ENCODE measurements around the gene CMSS1.

The CMSS1 gene

GRCh38 chr3:99810403-99810802, 7.3 kb upstream of the CMSS1 start:
- no peak overlapping the region for H2BK5ac ChIP-seq (ENCODE audit: low read depth, low read length, poor library complexity)
- peaks cover 2% of the 10 kb centered on the region for H3K27me3 ChIP-seq (ENCODE audit: insufficient read depth, low read length)
- H3K23ac ChIP-seq (ENCODE audit: low read length): no peak overlapping the region
- no peak overlapping the region for H2AK5ac ChIP-seq (ENCODE audit: low read length)
- no peak overlapping the region for H4K91ac ChIP-seq (ENCODE audit: low read depth, low read length)
- H3K9me3 ChIP-seq (ENCODE audit: insufficient read depth, low read depth, low read length): no peaks in the 10 kb centered on the region
- no peak overlapping the region for H2BK12ac ChIP-seq (ENCODE audit: low read length)
- no CpG with 5 or more reads among the region's 1 CpG for WGBS (ENCODE audit: extremely low coverage, insufficient coverage, insufficient read length)
- H3K18ac ChIP-seq (ENCODE audit: low read length): no peak overlapping the region
- no peaks in the 10 kb centered on the region for H3K36me3 ChIP-seq (ENCODE audit: control insufficient read depth in 1 of 2, insufficient read depth in 2 of 2, low read length in 2 of 2)
- H3K4me2 ChIP-seq (ENCODE audit: low read length): no peak overlapping the region
- no peaks in the 10 kb centered on the region for H3K4me1 ChIP-seq (ENCODE audit: control insufficient read depth in 1 of 2, insufficient read depth in 2 of 2, low read length in 2 of 2)
- no peak overlapping the region for H4K8ac ChIP-seq (ENCODE audit: low read depth, low read length)
- no peak for DNase-seq
- H3K4me3 ChIP-seq (ENCODE audit: low read depth, low read length): no peak overlapping the region
- no peak overlapping the region for H3K4ac ChIP-seq (ENCODE audit: low read depth, low read length)
- H4K12ac ChIP-seq (ENCODE audit: low read depth, low read length): no peak overlapping the region
- no peak overlapping the region for H3K9ac ChIP-seq (ENCODE audit: low read length)
- H2AFZ ChIP-seq (ENCODE audit: insufficient read depth, low read length, poor library complexity): no peak overlapping the region
- no peak overlapping the region for H3K14ac ChIP-seq (ENCODE audit: low read length)
- no peak overlapping the region for H2BK120ac ChIP-seq (ENCODE audit: insufficient read depth, low read length, poor library complexity)
- no peaks in the 10 kb centered on the region for H3K79me1 ChIP-seq (ENCODE audit: low read length)
- H3K27ac ChIP-seq (ENCODE audit: low read depth, low read length): no peak overlapping the region
- H3K79me2 ChIP-seq (ENCODE audit: control insufficient read depth, insufficient read depth, low read length, poor library complexity): no peaks in the 10 kb centered on the region

GRCh38 chr3:99817047-99817436, 620 bp upstream of the CMSS1 start:
- peaks cover 2% of the 10 kb centered on the region for H3K27me3 ChIP-seq (ENCODE audit: insufficient read depth, low read length)
- peak; percentile 17 to 46 for DNase-seq
- WGBS (ENCODE audit: extremely low coverage, insufficient coverage, insufficient read length): no CpG with 5 or more reads among the region's 15 CpGs

DNA sequence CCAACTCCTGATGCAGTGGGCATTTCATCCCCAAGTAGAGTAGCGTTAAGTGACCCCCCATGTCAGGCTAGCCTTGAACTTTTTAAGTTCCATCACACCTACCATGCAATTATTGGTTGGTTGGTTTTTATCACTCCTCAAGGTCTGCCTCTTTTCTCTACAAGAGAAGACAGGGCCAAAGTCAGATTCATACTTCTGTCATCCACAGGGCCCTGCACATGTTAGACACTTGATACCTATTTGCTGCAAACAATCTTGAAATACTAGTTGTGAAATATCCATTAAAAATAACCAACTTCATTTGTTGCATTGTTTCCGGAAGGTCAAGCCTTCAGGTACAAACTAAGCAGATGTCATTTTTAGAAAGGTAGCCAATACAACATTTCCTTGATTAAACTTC, 1.2 kb downstream of the CMSS1 start:
- Histone ChIP-seq H3K4ac (ENCODE audit: low read depth, low read length) (no peak overlapping the region), H3K36me3 (ENCODE audit: control insufficient read depth in 1 of 2, insufficient read depth in 2 of 2, low read length in 2 of 2) (no peaks in the 10 kb centered on the region), H3K4me3 (ENCODE audit: low read depth, low read length) (no peak overlapping the region), H2AFZ (ENCODE audit: insufficient read depth, low read length, poor library complexity) (no peak overlapping the region), H3K79me2 (ENCODE audit: control insufficient read depth, insufficient read depth, low read length, poor library complexity) (no peaks in the 10 kb centered on the region), H3K79me1 (ENCODE audit: low read length) (peaks cover 5% of the 10 kb centered on the region), H3K27ac (ENCODE audit: low read depth, low read length) (no peak overlapping the region), H2BK5ac (ENCODE audit: low read depth, low read length, poor library complexity) (no peak overlapping the region), H2AK5ac (ENCODE audit: low read length) (no peak overlapping the region), H2BK12ac (ENCODE audit: low read length) (no peak overlapping the region), H4K8ac (ENCODE audit: low read depth, low read length) (no peak overlapping the region), H4K12ac (ENCODE audit: low read depth, low read length) (no peak overlapping the region), H3K27me3 (ENCODE audit: insufficient read depth, low read length) (peaks cover 2% of the 10 kb centered on the region), H3K23ac (ENCODE audit: low read length) (no peak overlapping the region), H3K4me2 (ENCODE audit: low read length) (no peak overlapping the region), H3K9ac (ENCODE audit: low read length) (no peak overlapping the region), H3K9me3 (ENCODE audit: insufficient read depth, low read depth, low read length) (no peaks in the 10 kb centered on the region), H3K4me1 (ENCODE audit: control insufficient read depth in 1 of 2, insufficient read depth in 2 of 2, low read length in 2 of 2) (peaks cover 0 to 2% of the 10 kb centered on the region in 2 experiments), H3K14ac (ENCODE audit: low read length) (no peak overlapping the region), H3K18ac (ENCODE audit: low read length) (no peak overlapping the region), H4K91ac (ENCODE audit: low read depth, low read length) (no peak overlapping the region), H2BK120ac (ENCODE audit: insufficient read depth, low read length, poor library complexity) (no peak overlapping the region)
- WGBS (ENCODE audit: extremely low coverage, insufficient coverage, insufficient read length): no CpG with 5 or more reads among the region's 2 CpGs
- no peak for DNase-seq

More at GRCh38 chr3:99817047-99817436, 620 bp upstream of the CMSS1 start:
- Histone ChIP-seq H3K18ac (ENCODE audit: low read length) (no peak overlapping the region), H4K12ac (ENCODE audit: low read depth, low read length) (peak overlapping the region; percentile 59), H2BK5ac (ENCODE audit: low read depth, low read length, poor library complexity) (no peak overlapping the region), H2AFZ (ENCODE audit: insufficient read depth, low read length, poor library complexity) (peak overlapping the region; percentile 69), H3K4me1 (ENCODE audit: control insufficient read depth in 1 of 2, insufficient read depth in 2 of 2, low read length in 2 of 2) (peaks cover 0 to 2% of the 10 kb centered on the region in 2 experiments), H3K79me2 (ENCODE audit: control insufficient read depth, insufficient read depth, low read length, poor library complexity) (no peaks in the 10 kb centered on the region), H3K23ac (ENCODE audit: low read length) (no peak overlapping the region), H3K9me3 (ENCODE audit: insufficient read depth, low read depth, low read length) (no peaks in the 10 kb centered on the region), H2BK12ac (ENCODE audit: low read length) (no peak overlapping the region), H3K4me2 (ENCODE audit: low read length) (peak overlapping the region; percentile 92), H2AK5ac (ENCODE audit: low read length) (no peak overlapping the region), H2BK120ac (ENCODE audit: insufficient read depth, low read length, poor library complexity) (no peak overlapping the region), H3K4me3 (ENCODE audit: low read depth, low read length) (peak overlapping the region; percentile 65), H3K79me1 (ENCODE audit: low read length) (peaks cover 5% of the 10 kb centered on the region), H3K9ac (ENCODE audit: low read length) (peak overlapping the region; percentile 35), H3K27ac (ENCODE audit: low read depth, low read length) (no peak overlapping the region), H4K91ac (ENCODE audit: low read depth, low read length) (no peak overlapping the region), H3K14ac (ENCODE audit: low read length) (no peak overlapping the region), H3K4ac (ENCODE audit: low read depth, low read length) (no peak overlapping the region), H3K36me3 (ENCODE audit: control insufficient read depth in 1 of 2, insufficient read depth in 2 of 2, low read length in 2 of 2) (no peaks in the 10 kb centered on the region), H4K8ac (ENCODE audit: low read depth, low read length) (peak overlapping the region; percentile 73)

- no peak overlapping the region for H4K91ac ChIP-seq (ENCODE audit: low read depth, low read length)
- no CpG with 5 or more reads among the region's 14 CpGs for WGBS (ENCODE audit: extremely low coverage, insufficient coverage, insufficient read length)
These were observed 6.4 kb downstream of the CMSS1 start for GRCh38 chr3:99823723-99824711.

More at GRCh38 chr3:99823723-99824711, 6.4 kb downstream of the CMSS1 start:
- Histone ChIP-seq H2BK5ac (ENCODE audit: low read depth, low read length, poor library complexity) (no peak overlapping the region), H2BK12ac (ENCODE audit: low read length) (no peak overlapping the region), H3K27me3 (ENCODE audit: insufficient read depth, low read length) (no peaks in the 10 kb centered on the region), H3K4me3 (ENCODE audit: low read depth, low read length) (no peak overlapping the region), H2BK120ac (ENCODE audit: insufficient read depth, low read length, poor library complexity) (no peak overlapping the region), H3K9ac (ENCODE audit: low read length) (no peak overlapping the region), H3K4me2 (ENCODE audit: low read length) (no peak overlapping the region), H3K27ac (ENCODE audit: low read depth, low read length) (no peak overlapping the region), H2AFZ (ENCODE audit: insufficient read depth, low read length, poor library complexity) (no peak overlapping the region), H4K8ac (ENCODE audit: low read depth, low read length) (no peak overlapping the region), H3K9me3 (ENCODE audit: insufficient read depth, low read depth, low read length) (no peaks in the 10 kb centered on the region), H3K79me1 (ENCODE audit: low read length) (no peaks in the 10 kb centered on the region), H2AK5ac (ENCODE audit: low read length) (no peak overlapping the region), H3K23ac (ENCODE audit: low read length) (no peak overlapping the region), H4K12ac (ENCODE audit: low read depth, low read length) (no peak overlapping the region), H3K4me1 (ENCODE audit: control insufficient read depth in 1 of 2, insufficient read depth in 2 of 2, low read length in 2 of 2) (no peaks in the 10 kb centered on the region), H3K79me2 (ENCODE audit: control insufficient read depth, insufficient read depth, low read length, poor library complexity) (no peaks in the 10 kb centered on the region), H3K14ac (ENCODE audit: low read length) (no peak overlapping the region), H3K18ac (ENCODE audit: low read length) (no peak overlapping the region), H3K4ac (ENCODE audit: low read depth, low read length) (no peak overlapping the region), H3K36me3 (ENCODE audit: control insufficient read depth in 1 of 2, insufficient read depth in 2 of 2, low read length in 2 of 2) (no peaks in the 10 kb centered on the region)
- no peak for DNase-seq
